Choroid plexus epithelial cell (primary cell): ENCODE results near the gene ADCK1.
"Not testable (repeated sequence)": the region's sequence is repeated elsewhere in the genome, so short reads cannot be mapped to it uniquely, and the experiment has no call there.

Experiments used
- DNase-seq: peaks from one replicate; pipeline ENCODE4 v3.0.0-alpha.2; 2010; ENCODE audit warnings: low read depth
- H3K4me3 ChIP-seq: 2 replicates; pipeline ENCODE4 v1.5.1; 2011; ENCODE audit warnings: low read depth, mild to moderate bottlenecking, control low read depth, low read length, moderate library complexity
- TF ChIP-seq, protein P1 (sequence below): conservative IDR thresholded peaks from 2 replicates; pipeline ENCODE4 v1.5.1; 2011; ENCODE audit warnings: low read depth, mild to moderate bottlenecking, control low read depth, inconsistent platforms, low read length, moderate library complexity

ADCK1 gene

DNA sequence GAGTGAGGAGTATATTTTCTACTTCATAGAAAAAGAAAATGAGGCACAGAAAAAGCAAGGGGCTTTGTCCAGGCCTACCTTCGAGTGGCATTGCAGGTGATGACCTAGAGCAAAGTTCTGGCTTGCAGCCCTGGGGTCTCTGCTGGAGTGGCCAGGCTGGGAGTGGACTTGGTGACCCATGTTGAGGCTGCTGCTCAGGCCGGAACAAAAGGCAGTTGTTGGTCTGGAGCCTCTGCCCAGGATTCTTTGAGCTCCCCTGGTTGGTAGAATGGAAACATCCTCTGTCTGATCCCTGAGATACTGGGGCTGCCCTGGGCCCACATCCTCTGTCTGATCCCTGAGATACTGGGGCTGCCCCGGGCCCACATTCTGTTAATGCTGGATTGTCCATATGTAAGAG lies 86.1 kb downstream of the ADCK1 start:
- H3K4me3 ChIP-seq: no peak overlapping the region

DNA sequence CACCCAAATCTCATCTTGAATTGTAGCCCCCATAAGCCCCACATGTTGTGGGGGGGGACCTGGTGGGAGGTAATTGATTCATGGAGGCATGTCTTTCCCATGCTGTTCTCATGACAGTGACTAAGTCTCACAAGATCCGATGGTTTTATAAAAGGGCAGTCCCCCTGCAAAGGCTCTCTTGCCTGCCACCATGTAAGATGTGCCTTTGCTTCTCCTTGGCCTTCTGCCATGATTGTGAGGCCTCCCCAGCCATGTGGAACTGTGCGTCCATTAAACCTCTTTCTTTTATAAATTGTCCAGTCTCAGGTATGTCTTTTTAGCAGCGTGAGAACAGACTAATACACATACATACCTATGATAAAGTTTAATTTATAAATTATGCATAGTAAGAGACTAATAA lies 89.0 kb downstream of the ADCK1 start:
- DNase-seq, H3K4me3 ChIP-seq: not testable (repeated sequence)

More for the DNA sequence above, 86.1 kb downstream of the ADCK1 start:
- DNase-seq: no peak
- TF ChIP-seq, protein P1, sequence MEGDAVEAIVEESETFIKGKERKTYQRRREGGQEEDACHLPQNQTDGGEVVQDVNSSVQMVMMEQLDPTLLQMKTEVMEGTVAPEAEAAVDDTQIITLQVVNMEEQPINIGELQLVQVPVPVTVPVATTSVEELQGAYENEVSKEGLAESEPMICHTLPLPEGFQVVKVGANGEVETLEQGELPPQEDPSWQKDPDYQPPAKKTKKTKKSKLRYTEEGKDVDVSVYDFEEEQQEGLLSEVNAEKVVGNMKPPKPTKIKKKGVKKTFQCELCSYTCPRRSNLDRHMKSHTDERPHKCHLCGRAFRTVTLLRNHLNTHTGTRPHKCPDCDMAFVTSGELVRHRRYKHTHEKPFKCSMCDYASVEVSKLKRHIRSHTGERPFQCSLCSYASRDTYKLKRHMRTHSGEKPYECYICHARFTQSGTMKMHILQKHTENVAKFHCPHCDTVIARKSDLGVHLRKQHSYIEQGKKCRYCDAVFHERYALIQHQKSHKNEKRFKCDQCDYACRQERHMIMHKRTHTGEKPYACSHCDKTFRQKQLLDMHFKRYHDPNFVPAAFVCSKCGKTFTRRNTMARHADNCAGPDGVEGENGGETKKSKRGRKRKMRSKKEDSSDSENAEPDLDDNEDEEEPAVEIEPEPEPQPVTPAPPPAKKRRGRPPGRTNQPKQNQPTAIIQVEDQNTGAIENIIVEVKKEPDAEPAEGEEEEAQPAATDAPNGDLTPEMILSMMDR: no peak

DNA sequence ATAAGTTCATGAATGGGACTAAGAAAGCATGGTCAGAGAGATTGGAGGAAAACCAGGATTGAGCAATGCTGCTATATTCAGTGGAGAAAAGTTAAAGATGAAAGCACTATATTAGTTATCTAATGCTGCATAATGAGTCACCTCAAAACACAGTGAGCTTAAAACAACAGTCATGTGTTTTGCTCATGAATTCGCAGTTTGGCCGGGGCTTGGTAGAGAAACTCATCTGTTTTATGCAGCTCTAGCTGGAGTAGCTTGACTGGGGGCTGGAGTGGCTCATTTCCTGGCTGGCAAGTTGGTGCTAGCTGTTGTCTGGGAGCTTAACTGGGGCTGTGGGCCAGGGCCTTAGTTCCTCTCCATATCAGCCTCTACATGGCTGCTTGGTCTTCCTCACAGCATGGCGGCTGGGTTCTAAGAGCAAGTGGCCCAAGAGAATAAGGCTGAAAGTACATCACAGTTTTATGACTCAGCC lies 90.1 kb downstream of the ADCK1 start:
- H3K4me3 ChIP-seq: no peak overlapping the region
- peak; percentile 91 for DNase-seq
- TF ChIP-seq, protein P1: no peak

DNA sequence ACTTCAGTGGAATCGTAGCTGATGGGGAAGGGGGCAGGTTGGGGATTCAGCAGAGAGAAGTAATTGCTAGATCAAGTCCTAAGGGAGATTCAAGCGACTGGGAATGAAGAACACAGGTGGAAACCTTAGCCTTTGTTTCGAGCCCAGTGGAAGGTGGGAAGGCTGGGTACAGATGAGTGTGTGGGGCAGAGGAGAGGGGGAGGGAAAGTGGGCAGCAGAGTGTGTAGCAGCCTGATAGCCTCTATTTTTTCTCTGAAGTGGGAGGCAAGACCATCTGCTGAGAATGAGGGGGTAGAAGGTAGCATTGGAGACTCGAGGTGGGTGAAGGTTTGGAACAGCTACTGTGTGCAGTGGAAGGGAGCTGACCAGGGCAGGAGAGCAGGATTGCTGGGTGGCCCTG lies 91.0 kb downstream of the ADCK1 start:
- H3K4me3 ChIP-seq: no peak overlapping the region
- TF ChIP-seq, protein P1: no peak
- no peak for DNase-seq

DNA sequence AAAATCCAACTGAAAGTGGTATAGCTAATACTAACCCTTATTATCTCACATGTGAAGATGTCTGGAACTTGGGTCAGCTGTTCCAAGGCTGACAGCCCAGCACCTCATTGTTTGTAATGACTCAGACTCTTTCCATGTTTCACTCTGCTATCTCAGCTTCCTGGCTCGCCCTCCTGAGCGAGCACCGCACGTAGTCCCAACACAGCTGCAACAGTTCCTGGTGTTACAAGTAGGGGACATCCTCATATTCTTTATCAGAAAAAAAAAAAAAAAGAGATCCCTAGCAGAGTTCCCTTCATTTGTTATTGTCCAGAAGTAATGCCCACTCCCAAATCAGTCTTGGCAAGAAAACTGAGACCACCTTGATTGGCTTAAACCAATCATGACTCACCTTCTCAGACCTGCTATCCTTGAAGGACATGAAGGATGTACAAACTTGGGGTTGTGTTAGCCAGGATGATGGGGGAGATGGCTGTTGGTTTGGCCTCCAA lies 92.5 kb downstream of the ADCK1 start:
- DNase-seq: peak; percentile 71
- H3K4me3 ChIP-seq: no peak overlapping the region
- TF ChIP-seq, protein P1: no peak

DNA sequence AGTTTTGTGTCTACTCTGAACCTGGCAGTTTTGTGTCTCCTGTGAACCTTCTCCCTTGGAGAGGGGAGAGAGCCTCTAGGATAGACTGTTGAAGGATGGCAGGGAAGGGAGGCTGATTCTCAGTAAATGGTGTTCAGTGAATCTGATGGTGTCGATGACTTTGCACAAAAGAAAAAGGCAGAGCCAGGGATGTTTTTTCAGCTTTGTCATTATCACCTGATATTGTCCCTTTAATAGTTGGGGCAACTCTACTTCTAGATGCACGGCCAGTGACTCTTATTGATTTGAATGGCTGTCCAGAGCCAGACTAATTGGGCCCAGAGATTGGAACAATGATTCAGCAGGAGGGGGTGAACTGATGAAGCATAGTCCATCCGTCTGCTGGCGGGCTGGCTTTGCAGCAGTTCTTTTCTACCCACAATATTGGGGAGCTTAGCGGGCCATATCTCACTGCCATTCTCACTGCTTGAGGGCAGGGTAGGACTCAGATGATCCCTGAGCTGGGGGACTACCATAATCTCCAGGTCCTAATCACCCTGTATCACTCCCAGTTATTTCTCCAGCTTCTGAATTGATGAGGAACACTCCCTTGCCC lies 93.1 kb downstream of the ADCK1 start:
- TF ChIP-seq, protein P1: no peak
- no peak overlapping the region for H3K4me3 ChIP-seq
- no peak for DNase-seq

DNA sequence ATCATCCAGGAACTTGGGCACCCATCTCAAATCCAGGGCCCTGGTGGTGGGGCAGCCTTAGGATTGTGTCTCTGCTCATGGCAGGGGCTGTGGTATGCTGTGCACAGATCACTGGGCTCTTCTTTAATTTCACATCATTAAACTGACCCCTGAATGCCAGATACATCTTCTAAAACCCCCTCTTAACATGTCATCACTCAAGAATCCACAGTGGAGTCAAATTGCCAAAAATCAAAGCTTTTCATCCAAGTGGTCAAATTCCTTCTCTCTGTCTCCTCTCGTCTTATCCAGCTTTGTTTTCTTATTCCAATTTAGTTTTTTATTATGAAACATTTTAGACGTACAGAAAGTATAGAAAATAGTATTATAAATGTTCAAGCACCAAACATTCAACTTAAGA lies 97.5 kb downstream of the ADCK1 start:
- no peak overlapping the region for H3K4me3 ChIP-seq
- TF ChIP-seq, protein P1: no peak
- no peak for DNase-seq
